ES-I3 (cell line): ENCODE data around the gene PTPRG.
"Not testable (repeated sequence)": the region's sequence is repeated elsewhere in the genome, so short reads cannot be mapped to it uniquely, and the experiment has no call there.

Experiments used
- H3K36me3 ChIP-seq: 2 replicates; pipeline ENCODE4 v1.6.1; 2013; ENCODE audit warnings: mild to moderate bottlenecking, low read length, control low read depth, moderate library complexity; ENCODE audit not compliant: insufficient read depth
- H3K4me1 ChIP-seq: 2 replicates; pipeline ENCODE4 v1.6.1; 2013; ENCODE audit warnings: mild to moderate bottlenecking, control low read depth, low read length; ENCODE audit not compliant: insufficient read depth
- H3K9ac ChIP-seq: 2 replicates; pipeline ENCODE4 v1.6.1; 2013; ENCODE audit warnings: low read depth, mild to moderate bottlenecking, low read length, moderate library complexity
- H3K9me3 ChIP-seq: 2 replicates; pipeline ENCODE4 v1.6.1; 2013; ENCODE audit warnings: mild to moderate bottlenecking, low read length, moderate library complexity; ENCODE audit not compliant: control insufficient read depth, insufficient read depth

Gene PTPRG

GRCh38 chr3:62027796-62028195 lies 466.4 kb downstream of the PTPRG start:
- Histone ChIP-seq H3K9me3 (no peaks in the 10 kb centered on the region), H3K9ac (no peak overlapping the region), H3K4me1 (no peaks in the 10 kb centered on the region), H3K36me3 (no peaks in the 10 kb centered on the region)

DNA sequence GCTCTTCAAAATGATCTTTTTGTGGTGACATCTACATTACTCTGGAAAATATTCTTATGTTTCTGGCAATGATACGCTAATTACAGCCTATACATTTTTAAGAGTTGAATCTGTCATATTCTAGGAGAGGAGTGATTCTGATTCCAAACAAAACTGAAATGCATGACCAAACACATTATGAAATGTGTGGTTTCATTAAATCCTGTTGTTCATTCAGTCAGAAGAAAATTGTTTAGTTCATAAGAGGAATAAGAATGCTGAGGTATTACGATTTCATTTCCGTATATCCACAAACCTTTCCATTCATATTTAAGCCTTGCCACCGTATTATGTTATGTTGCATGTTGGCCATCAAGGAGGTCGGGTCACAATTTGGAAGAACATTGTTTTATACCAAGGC lies 466.9 kb downstream of the PTPRG start:
- Histone ChIP-seq H3K9me3 (no peaks in the 10 kb centered on the region), H3K9ac (no peak overlapping the region), H3K36me3 (no peaks in the 10 kb centered on the region), H3K4me1 (no peaks in the 10 kb centered on the region)

DNA sequence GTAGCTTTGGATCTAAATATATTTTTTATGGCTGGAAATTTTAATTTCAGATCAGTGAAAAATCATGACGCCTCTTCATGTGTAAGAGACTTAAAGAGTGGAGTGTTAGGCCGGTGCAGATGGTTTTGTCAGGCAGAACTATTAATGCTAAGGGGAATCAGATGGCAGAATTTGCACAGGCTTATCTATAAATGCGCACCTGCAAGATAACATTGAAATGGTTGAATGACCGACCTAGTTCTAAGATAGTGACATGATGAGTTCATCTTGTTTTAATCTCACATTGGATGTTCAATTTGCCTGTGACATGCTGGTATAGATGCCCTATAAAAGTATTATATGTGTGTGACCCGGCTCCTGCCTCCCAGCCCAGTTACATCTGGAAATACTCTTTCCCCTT lies 471.4 kb downstream of the PTPRG start:
- no peaks in the 10 kb centered on the region for H3K9me3 ChIP-seq

GRCh38 chr3:62035402-62036057 lies 474.2 kb downstream of the PTPRG start:
- no peaks in the 10 kb centered on the region; the same call in 1 of the 2 replicates for H3K36me3 ChIP-seq

More for the DNA sequence above, 471.4 kb downstream of the PTPRG start:
- Histone ChIP-seq H3K4me1 (no peaks in the 10 kb centered on the region), H3K9ac (no peak overlapping the region), H3K36me3 (no peaks in the 10 kb centered on the region; the same call in 1 of the 2 replicates)

GRCh38 chr3:62036726-62037125 lies 475.4 kb downstream of the PTPRG start:
- Histone ChIP-seq H3K4me1 (peaks cover under 1% of the 10 kb centered on the region; the same call in 1 of the 2 replicates), H3K9ac (no peak overlapping the region), H3K9me3 (no peaks in the 10 kb centered on the region), H3K36me3 (no peaks in the 10 kb centered on the region; the same call in 1 of the 2 replicates)

More at GRCh38 chr3:62035402-62036057, 474.2 kb downstream of the PTPRG start:
- Histone ChIP-seq H3K9me3 (no peaks in the 10 kb centered on the region), H3K9ac (no peak overlapping the region), H3K4me1 (no peaks in the 10 kb centered on the region)

- H3K9me3 ChIP-seq, H3K9ac ChIP-seq, H3K36me3 ChIP-seq, H3K4me1 ChIP-seq: not testable (repeated sequence)
These were observed 477.4 kb downstream of the PTPRG start for GRCh38 chr3:62038798-62039197.

DNA sequence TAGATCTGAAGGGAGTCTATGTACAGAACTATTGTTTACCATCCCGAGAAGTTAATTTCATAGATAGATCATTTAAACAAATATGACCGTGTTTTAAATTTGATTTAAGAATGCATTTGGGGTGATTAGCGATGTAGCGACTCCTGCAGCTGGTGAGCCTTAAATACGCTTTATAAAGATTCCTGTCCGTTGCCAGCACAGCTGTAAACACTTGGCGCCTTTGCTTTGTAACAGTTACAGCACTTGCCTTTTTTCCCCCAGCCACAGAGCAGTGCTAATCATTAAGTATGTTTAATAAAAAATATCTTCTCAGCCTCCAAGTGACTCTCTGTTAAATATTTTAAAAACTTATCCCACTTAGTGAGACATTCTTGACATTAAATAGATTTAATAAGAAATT lies 478.2 kb downstream of the PTPRG start:
- Histone ChIP-seq H3K36me3 (no peaks in the 10 kb centered on the region; the same call in 1 of the 2 replicates), H3K4me1 (peaks cover 8% of the 10 kb centered on the region), H3K9ac (no peak overlapping the region), H3K9me3 (no peaks in the 10 kb centered on the region)

- no peaks in the 10 kb centered on the region; the same call in 1 of the 2 replicates for H3K36me3 ChIP-seq
- peaks cover 19% of the 10 kb centered on the region for H3K4me1 ChIP-seq
- no peak overlapping the region for H3K9ac ChIP-seq
- H3K9me3 ChIP-seq, result no peaks in the 10 kb centered on the region
These were observed 480.3 kb downstream of the PTPRG start for GRCh38 chr3:62041681-62042080.

DNA sequence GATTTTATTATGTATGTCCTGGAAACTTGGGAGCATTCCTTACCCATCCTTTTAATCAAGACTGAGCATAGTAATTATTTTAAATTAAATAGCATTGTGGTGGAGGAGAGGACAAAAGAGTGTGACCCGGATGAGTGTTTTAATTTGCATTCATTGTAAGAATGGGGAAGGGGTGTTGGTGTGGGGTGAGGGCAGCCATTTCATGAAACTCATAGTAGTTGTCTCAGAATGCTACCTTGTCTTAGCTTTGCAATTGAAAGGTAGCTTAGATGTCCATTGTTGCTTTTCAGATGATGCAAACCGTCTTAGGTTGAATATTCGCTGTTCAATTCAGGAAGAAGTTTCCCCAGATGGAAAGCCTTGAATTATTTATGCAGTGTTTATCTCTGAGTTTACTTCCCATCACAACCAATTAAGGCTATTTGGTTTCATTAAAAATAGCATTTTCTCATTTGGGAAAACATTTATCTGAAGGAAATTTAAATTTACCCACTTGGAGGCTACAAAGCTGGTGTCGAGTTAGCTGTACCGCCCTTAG lies 483.6 kb downstream of the PTPRG start:
- no peaks in the 10 kb centered on the region for H3K9me3 ChIP-seq

DNA sequence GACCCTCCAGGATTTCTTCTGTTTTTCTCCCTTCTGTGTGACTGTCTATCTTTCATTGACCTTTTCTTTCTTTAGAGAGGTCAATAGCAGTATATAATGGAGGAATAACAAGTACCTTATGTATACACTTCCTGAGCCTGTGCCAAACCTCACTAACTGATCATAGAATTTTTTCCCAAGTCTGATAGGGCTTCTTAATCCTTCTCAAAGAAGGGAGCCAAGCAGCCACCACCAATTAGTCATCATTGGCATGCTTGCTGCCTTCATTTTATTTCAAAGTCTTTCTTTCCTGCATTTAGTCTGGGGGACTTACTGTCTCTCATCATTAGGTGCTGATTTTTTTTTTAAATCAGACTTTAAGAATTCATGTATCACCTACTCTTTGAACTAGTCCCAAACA lies 485.0 kb downstream of the PTPRG start:
- Histone ChIP-seq H3K4me1 (peaks cover 23% of the 10 kb centered on the region), H3K9me3 (no peaks in the 10 kb centered on the region), H3K9ac (no peak overlapping the region)

More for the DNA sequence above, 483.6 kb downstream of the PTPRG start:
- Histone ChIP-seq H3K9ac (no peak overlapping the region), H3K36me3 (no peaks in the 10 kb centered on the region), H3K4me1 (peaks cover 23% of the 10 kb centered on the region)

GRCh38 chr3:62048577-62048976 lies 487.2 kb downstream of the PTPRG start:
- Histone ChIP-seq H3K9ac (no peak overlapping the region), H3K36me3 (no peaks in the 10 kb centered on the region), H3K4me1 (peaks cover 18% of the 10 kb centered on the region; the same call in 1 of the 2 replicates), H3K9me3 (no peaks in the 10 kb centered on the region)

More for the DNA sequence above, 485.0 kb downstream of the PTPRG start:
- no peaks in the 10 kb centered on the region for H3K36me3 ChIP-seq

DNA sequence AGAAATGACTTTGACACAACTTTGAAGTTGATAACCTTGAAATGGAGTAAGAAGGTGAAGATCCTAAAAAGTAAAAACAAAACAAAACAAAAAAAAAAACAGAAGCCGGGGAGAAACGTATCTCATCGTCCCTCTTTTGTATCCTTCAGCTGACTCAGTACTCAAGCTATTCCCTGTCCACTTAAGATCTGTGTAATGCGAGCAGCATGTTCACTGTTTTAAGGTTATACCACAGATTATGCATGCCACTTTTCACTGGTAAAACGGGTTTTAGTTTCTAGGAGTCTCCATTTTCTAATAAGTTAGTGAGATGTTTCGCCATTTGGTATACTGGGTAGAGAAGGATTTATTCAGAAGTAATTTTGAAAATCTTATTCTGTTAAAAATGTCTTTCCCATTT lies 487.7 kb downstream of the PTPRG start:
- Histone ChIP-seq H3K36me3 (no peaks in the 10 kb centered on the region), H3K9ac (no peak overlapping the region), H3K9me3 (no peaks in the 10 kb centered on the region), H3K4me1 (peaks cover 18% of the 10 kb centered on the region; the same call in 1 of the 2 replicates)

DNA sequence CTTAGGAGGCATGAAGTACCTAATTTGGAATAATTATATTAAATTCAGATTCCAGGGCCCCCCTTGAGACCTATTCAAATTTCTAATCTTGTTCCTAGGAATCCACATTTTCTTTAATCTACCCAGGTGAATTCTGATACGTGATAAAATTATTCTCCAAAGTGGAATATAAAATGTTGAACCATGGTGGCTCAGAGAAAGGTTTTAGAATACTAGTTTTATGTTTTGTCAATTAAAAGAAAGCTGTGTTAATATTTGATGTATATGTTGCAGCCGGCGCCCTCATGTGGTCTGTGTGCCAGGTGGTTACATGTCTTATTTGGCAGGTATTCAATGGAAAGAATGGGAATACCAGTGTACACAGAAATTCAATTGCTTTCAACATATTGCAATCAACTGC lies 490.1 kb downstream of the PTPRG start:
- Histone ChIP-seq H3K36me3 (no peaks in the 10 kb centered on the region), H3K4me1 (0 out of 2 replicates have a peak, but pooled peaks cover 4% of the 10 kb centered on the region), H3K9me3 (no peaks in the 10 kb centered on the region), H3K9ac (no peak overlapping the region)

GRCh38 chr3:62052331-62052730 lies 491.0 kb downstream of the PTPRG start:
- no peaks in the 10 kb centered on the region; the same call in 1 of the 2 replicates for H3K36me3 ChIP-seq
- H3K9me3 ChIP-seq, result no peaks in the 10 kb centered on the region
- 0 out of 2 replicates have a peak, but pooled peaks cover 4% of the 10 kb centered on the region for H3K4me1 ChIP-seq
- no peak overlapping the region for H3K9ac ChIP-seq

GRCh38 chr3:62056658-62057057 lies 495.3 kb downstream of the PTPRG start:
- H3K9me3 ChIP-seq, result no peaks in the 10 kb centered on the region
- no peaks in the 10 kb centered on the region; the same call in 1 of the 2 replicates for H3K36me3 ChIP-seq
- no peak overlapping the region for H3K9ac ChIP-seq
- no peaks in the 10 kb centered on the region for H3K4me1 ChIP-seq
